ENCODE data around the gene NSUN6.
"Not testable (repeated sequence)": the region's sequence is repeated elsewhere in the genome, so short reads cannot be mapped to it uniquely, and the experiment has no call there.

Gene NSUN6

GRCh38 chr10:18607503-18608378 lies 43.6 kb downstream of the NSUN6 start:
- no peak for FAIRE-seq

- no peak for FAIRE-seq
These were observed 45.2 kb downstream of the NSUN6 start for GRCh38 chr10:18606051-18606695.

GRCh38 chr10:18601321-18601720 lies 50.1 kb downstream of the NSUN6 start:
- no peak for FAIRE-seq

GRCh38 chr10:18599392-18599791 lies 52.0 kb downstream of the NSUN6 start:
- FAIRE-seq: no peak

- no peak for FAIRE-seq
These were observed 56.7 kb downstream of the NSUN6 start for GRCh38 chr10:18594574-18595156.

GRCh38 chr10:18591141-18591540 lies 60.2 kb downstream of the NSUN6 start:
- not testable (repeated sequence) for FAIRE-seq

GRCh38 chr10:18586637-18587036 lies 64.8 kb downstream of the NSUN6 start:
- FAIRE-seq: not testable (repeated sequence)

- no peak for FAIRE-seq
These were observed 67.7 kb downstream of the NSUN6 start for GRCh38 chr10:18583575-18584270.

- FAIRE-seq: no peak
These were observed 68.6 kb downstream of the NSUN6 start for GRCh38 chr10:18582803-18583202.

- FAIRE-seq: no peak
These were observed 73.3 kb downstream of the NSUN6 start for GRCh38 chr10:18577823-18578685.

GRCh38 chr10:18576586-18576985 lies 74.8 kb downstream of the NSUN6 start:
- no peak for FAIRE-seq

GRCh38 chr10:18572959-18573561 lies 78.3 kb downstream of the NSUN6 start:
- no peak for FAIRE-seq

- no peak for FAIRE-seq
These were observed 79.6 kb downstream of the NSUN6 start for GRCh38 chr10:18571780-18572179.

- no peak for FAIRE-seq
These were observed 80.3 kb downstream of the NSUN6 start for GRCh38 chr10:18571076-18571475.

- FAIRE-seq: not testable (repeated sequence)
These were observed 81.0 kb downstream of the NSUN6 start for GRCh38 chr10:18570386-18570785.

GRCh38 chr10:18567343-18567856 lies 84.0 kb downstream of the NSUN6 start:
- FAIRE-seq: no peak

- no peak for FAIRE-seq
These were observed 85.2 kb downstream of the NSUN6 start for GRCh38 chr10:18566177-18566576.

- no peak for FAIRE-seq
These were observed 86.4 kb downstream of the NSUN6 start for GRCh38 chr10:18565006-18565405.

- no peak for FAIRE-seq
These were observed 88.2 kb downstream of the NSUN6 start for GRCh38 chr10:18563003-18563726.

GRCh38 chr10:18561861-18562551 lies 89.4 kb downstream of the NSUN6 start:
- FAIRE-seq: no peak

Data from A204.1 (cell line).